G401.6 (cell line): ENCODE measurements around the gene MBD3.

Source experiments
- FAIRE-seq: peaks from 2 replicates; lab custom pipeline; 2012; peaks lifted over from hg19 to GRCh38; lab: Jason Lieb, UNC

The MBD3 gene

DNA sequence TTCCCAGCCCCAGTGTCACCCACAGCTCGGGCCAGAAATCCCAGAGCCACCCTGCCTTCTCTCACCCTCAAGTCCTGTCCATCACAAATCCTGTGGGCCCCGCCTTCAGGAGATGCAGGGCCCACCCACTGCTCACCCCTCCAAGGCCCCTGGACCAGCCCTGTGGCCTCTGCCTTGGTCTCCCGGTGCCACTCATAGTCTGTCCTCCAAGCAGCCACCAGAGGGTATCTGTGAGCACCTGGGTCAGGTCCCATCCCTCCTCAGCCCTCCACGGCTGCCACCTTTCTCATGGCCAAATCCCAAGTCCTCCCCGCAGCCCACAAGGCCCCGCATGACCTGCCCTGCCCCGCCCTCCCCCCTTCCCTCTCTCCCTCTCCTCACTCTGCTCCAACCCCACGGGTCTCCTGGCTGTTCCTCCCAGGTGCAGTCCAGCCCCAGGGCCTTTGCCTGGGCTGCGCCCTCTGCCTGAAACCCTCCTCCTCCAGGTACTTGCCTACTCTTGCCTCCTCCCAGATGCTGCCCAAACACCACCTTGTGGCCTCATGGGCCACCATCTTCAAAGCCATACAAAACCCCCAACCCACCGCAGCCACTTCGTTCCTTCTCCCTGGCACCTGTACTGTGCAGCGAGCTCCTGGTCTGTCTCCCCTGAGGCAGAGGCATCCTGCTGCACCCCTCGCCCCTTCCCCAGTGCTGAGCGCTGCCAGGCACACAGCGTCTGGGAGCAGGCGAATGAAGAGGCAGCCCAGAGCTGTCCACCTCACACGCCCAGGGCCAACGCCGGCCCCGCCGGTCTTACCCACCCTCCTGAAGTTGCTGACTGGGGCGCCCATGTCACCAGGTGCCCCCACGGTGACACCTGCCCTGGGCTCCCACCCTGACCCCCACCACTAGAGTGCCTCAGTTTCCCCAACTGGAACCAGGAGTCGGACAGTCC lies 25.8 kb upstream of the MBD3 start:
- FAIRE-seq: no peak

DNA sequence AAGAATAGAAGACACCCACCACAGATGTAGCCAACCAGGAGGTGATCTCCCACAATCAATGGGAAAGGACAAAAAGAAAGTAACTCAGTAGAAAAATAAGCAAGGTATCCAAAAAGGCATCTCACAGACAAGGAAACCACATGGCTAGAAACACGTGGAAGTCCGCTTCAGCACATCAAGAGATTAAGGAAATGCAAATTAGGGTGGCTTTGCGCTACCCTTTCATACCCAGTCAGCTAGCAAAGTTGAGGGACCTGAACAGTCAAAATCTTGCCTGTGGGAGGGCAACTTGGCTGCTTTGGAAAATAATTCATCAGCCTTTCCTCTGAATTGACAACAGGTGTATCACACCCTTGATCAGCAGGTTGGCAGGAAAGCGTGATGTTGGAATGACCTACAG lies 24.2 kb upstream of the MBD3 start:
- FAIRE-seq: no peak

DNA sequence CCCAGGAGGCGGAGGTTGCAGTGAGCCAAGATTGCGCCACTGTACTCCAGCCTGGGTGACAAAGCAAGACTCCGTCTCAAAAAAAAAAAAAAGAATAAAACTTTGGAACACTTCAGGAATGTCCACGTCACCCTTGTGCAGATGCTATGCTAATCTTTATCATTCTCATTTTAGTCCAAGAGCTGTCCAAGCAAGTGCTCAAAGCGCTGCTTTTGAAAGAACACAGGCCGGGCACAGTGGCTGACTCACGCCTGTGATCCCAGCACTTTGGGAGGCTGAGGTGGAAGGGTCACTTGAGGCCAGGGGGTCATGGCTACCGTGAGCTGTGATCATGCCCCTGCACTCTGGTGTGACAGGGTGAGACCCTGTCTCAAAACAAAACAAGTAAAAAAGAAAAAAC lies 23.7 kb upstream of the MBD3 start:
- FAIRE-seq: no peak

DNA sequence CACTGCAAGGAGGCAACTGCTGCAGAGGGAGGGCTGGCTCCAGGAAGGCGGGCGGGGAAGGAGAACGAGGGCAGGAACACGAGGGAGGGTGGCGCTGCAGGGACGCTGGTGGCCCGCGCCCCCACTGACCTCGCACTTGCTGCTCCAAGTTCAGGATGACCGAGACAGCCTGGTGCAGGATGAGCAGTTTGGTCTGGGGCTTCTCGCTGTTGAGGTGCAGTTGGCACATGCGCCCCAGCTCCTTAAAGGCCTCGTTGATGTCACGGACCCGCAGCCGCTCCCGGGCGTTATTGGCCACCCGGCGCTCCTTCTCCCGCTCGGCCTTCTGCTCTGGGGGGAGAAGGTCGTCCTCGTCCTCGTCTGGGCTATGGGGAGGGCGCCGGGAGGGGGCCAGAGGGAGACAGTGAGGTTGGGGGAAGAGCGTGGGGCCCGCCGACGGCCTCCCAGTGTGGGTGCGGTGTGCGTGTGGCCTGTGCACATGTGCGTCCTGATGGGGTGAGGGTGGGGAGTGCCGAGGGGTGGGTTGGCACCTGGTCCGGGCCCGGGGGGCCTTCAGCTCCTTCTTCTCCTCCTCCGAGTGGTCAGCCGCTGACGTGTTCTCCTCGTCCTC lies 22.6 kb upstream of the MBD3 start:
- no peak for FAIRE-seq

DNA sequence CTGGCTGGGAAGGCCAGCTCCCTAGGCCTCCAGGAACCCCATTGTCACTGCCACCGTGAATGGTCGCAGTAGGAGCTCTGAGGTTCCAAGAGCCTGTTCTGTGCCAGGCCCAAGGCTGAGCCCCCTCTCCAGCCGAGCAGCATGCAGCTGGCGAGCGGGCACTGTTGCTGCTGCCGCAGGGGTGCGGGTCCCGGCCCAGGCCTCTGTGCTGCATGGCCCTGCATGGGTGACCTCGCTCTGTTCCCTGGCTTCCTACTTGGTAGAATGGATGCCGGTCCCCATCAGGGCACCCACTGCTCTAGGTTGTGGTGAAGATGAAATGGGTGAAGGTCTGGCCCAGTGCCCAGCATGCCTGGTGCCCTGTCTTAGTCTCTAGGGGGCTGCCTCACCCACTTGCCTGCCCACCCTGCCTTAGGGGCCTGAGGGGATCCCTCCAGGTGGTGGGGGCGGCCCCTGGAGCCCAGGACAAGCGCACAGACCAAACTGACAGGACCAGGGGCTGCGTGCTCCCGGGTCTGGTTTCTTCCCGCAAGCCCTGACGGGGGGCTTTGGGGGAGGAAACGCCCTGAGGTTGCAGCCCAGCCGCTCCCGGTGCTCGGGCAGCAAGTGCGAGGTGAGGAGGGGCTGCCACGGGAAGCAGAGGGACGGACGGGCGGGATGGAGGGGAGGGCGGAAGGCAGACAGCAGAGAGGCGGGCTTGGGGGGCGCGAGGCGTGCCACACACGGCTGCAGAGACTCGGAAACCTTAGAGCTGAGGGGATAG lies 21.3 kb upstream of the MBD3 start:
- no peak for FAIRE-seq

DNA sequence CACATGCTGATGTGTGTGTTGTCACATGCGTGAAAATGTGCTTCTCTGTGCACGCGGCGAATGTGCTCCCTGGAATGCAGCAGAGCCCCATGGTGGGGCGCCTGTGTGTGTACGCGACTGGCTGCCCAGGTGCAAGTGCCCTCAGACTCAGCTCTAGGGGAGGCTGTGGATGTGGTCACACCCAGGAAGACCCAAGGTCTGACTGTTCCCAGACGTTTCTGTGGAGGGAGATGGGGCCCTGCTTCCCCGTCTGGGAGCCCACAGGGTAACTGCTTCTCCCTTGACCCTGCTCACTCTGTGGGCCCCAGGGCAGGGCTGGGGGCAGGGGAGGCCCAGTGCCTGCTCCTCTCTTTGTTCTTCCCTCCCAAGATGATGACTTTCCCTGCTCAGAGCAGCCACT lies 20.5 kb upstream of the MBD3 start:
- no peak for FAIRE-seq

DNA sequence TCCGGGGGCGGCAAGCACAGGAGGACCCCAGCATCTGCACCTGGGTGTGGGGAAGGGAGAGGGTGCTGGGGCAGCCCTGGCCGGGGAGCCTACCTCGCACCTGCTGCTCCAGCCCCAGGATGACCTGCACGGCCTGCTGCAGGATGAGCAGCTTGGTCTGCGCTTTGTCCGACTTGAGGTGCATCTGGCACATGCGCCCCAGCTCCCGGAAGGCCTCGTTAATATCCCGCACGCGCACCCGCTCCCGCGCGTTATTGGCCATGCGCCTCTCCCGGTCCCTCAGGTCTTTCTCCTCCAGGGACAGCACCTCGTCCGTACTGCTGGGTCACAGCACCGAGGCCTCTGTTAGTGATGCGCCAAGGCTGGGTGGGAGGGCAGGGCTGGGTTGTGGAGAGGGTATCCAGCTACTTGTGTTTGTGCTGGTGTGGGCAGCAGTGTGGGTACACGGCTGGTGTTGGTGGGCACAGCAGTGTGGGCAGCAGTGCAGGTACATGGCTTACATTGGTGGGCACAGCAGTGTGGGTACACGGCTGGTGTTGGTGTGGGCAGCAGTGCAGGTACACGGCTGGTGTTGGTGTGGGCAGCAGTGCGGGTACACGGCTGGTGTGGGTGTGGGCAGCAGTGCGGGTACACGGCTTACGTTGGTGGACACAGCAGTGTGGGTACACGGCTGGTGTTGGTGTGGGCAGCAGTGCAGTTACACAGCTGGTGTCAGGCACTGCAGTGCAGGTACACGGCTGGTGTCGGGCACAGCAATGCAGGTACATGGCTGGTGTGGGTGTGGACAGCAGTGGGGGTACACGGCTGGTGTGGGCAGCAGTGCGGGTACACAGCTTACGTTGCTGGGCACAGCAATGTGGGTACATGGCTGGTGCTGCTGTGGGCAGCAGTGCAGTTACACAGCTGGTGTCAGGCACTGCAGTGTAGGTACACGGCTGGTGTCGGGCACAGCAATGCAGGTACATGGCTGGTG lies 19.7 kb upstream of the MBD3 start:
- FAIRE-seq: no peak

DNA sequence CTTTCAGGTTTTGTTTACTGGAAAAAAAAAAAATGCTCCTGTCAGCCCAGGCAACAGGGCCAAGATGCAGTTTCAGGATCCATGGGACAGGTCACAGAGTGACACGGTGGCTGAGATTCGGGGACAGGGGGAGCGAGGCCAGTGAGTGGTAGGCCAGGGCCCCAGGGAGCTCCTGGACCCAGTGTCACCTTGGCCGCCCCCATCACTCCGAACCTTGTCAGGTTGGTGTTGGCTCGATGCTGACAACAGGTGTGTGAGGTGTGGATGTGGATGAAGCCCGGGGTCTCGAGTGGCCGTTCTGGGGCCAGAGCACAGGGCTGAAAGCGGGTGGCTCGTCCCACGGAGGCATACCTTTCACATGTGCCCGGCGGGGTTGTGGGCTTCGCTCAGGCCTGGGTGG lies 18.7 kb upstream of the MBD3 start:
- FAIRE-seq: no peak

DNA sequence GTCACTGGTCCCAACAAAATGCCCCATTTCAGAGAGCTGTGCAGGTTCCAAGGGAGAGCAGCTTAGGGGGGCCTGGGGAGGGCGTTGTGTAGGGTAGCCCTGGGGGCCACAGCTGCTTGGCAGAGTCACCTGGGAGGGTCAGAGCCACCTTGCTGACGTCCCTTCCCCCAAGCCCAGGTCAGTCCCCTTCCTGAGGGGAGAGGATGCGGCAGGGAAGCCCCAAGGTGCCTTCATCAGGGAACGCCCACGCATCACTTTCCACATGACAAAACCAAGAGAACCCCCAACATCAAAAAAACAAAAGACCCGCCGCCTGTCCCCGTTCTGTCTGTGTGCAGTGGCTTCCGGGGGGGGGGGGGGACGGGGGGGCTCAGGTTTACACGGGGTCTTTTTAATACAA lies 17.9 kb upstream of the MBD3 start:
- no peak for FAIRE-seq

DNA sequence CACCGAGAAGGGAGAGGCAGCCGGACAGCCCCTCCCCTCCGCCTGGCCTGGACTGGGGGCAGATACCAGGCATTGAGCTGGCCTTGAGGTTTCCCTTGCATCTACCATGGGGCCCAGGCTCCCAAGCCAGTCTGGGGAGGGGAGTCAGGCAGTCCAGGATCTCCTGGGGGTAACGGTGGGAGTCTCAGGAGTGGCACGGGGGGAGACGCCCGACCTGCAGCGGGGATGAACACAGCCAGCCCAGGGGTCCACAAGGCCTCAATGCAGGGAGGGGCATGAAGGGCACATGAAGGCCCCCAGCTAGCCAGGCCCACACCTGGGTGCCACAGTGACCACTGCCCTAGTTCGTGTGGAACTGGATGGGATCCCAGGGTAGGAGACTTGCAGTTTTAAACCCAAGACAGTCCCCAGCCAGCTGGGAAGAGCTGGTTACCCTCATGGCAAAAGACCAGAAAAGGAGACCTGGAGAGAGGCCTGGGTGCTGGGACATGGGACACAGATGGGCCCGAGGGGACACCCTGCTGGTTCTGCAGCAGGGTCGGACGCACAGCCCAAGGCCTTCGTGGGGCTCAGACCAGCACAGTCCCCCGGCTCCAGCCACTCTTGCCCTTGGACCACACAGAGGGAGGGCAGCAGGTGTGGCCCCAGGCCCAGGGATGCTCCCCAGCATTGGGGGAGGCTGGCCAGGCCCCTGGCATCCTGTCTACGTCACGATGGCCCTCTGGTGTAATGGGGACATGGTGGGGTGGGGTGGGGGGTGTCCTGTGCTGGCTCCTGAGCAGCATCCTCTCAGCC lies 17.2 kb upstream of the MBD3 start:
- no peak for FAIRE-seq

DNA sequence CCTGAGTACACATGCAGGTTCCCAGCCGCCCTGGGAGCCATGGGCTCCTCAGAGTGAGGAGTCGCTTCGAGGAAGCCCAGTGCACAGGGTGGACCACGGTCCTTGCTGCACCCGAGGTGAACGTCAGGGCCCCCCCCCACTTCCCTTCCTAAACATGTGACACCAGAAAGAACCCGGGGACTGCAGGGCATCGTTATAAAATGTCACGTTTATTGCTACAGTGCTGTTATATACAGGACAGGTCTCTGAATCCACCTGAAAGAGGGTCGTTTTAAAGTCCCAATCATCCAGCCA lies 16.4 kb upstream of the MBD3 start:
- no peak for FAIRE-seq

DNA sequence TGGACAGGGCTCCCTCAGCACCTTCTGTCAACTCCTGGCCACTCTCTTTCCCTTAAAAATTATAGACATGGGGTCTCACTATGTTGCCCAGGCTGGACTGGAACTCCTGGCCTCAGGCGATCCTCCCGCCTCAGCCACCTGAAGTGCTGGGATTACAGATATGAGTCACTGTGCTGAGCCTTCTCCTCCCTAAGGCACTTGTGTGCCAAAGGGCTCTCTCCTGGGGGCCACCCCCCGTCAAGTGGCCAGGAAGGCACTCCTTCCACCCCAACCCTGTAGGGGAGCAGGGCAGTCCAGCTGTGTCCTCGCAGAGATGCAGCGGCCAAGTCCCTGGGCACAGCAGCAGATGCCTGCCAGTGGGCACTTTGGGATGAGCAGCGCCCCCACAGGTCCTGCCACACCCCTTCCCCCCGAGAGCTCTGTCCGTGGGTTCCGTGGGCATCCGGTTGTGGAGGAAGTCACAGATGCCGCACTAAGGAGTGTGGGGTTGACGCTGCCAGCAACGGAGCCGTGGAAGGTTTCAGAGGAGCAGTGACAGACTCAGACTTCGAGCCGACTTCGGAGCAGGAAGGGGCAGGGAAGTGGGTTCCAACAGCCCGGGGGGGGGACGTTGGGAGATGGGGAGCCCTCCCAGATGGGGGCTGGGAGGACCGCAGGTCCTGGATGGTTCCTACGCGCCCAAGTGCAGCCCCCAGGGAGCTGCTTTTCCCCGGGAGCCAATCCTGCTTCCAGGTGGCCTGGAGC lies 15.9 kb upstream of the MBD3 start:
- FAIRE-seq: no peak

DNA sequence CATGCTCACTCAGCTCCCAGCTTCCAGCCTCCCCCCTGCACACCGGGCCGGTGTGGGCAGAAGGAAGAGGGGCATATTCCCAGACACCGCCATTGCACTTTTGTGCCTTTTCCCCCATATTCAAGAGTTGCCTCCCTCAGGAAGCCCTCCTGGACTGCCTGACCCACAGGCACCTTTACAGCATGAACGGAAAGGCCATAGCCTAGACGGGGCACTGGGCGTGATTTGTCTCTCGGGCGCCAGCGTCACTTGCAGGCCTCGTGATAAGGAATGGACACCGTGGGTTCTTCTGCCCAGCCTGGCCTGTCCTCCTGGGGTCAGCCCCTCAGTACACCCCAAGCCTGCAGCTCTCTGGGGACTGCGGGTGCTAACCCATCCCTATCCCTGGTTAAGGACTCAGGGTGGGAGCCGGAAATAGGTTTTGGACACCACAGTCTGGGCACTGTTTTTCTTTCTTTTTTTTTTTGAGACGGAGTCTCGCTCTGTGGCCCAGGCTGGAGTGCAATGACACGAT lies 13.5 kb upstream of the MBD3 start:
- no peak for FAIRE-seq

DNA sequence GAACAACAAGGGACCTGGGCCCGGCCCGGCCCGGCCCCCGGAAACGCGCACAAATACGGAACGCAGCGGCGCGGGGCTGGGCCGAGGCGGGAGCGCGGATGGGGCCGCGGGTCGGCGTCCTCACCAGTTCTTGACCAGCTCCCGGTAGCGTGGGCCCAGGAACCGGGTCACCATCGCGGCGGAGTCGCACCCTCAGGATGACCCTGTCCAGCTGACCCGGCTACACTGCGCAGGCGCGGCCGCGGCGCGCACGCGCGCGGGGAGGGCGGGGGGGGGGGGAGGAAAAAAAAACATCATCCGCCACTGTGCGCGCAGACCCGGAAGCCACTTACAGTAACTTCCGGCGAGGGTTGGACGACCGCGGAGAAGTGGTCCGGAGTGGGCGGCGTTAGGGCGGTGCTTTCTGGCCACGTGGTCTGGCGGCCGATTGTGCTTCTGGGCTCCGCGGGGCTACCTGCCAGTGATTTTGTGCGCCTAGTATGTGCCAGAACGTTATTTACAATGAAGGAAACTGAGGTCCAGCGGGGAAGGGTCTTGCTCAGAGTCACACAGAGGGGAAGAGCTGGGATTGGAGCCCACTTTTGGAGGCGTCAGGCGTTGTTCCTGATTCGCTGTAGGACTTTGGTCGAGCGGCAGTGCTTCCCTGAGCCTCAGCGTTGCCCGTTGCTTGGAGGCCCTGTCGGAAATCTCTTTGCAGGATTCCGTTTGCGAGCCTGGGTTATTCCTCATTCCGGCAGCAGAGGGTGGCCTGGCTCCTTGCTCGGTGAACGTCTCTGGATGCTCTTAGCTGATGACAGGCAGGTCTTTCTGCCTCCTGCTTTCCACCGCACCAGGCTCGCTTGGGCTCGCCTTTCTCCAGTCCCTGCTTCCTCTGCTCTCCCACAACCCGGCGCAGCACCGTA lies 12.8 kb upstream of the MBD3 start, which contains the start of gene UQCR11:
UQCR11 (minus strand) TSS at position 227 of the 902 bp plus-strand sequence; CDS start at position 174, 53 bp downstream.
- FAIRE-seq: peak; percentile 92

DNA sequence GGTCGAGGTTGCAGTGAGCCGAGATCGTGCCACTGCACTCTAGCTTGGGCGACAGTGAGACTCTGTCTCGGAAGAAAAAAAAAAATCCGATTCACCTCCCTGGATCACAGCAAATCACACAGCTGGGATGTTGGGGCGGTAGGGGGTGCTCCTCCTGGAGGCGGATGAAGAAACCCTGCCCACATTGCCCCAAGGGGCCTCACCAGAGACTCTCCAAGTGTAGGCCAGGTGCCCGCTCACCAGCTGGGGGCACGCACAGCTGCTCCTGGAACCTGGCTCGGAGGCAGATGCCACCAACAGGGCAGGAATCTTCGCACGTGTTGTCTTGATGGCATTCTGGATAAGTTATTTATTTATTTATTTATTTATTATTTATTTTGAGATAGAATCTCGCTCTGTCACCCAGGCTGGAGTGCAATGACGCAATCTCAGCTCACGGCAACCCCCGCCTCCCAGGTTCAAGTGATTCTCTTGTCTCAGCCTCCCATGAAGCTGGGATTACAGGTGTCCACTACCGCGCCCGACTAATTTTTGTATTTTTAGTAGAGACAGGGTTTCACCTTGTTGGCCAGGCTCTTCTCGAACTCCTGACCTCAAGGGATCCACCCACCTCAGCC lies 9.5 kb upstream of the MBD3 start:
- FAIRE-seq: no peak

DNA sequence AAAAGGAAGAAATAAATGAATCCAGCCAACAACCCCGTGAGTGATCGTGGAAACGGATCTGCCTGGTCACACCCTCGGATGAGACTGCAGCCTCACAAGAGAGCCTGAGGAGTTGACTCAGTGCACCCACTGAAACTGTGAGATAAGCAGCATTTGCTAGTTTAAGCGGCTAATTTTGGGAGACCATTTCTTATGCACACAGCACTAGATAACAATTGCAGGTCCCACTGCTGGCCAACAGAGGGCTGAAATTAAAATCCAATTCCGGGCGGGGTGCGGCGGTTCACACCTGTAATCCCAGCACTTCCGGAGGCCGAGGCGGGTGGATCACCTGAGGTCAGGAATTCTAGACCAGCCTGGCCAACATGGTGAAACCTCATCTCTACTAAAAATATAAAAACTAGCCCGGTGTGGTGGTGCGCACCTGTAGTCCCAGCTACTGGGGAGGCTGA lies 9.0 kb upstream of the MBD3 start:
- FAIRE-seq: no peak

DNA sequence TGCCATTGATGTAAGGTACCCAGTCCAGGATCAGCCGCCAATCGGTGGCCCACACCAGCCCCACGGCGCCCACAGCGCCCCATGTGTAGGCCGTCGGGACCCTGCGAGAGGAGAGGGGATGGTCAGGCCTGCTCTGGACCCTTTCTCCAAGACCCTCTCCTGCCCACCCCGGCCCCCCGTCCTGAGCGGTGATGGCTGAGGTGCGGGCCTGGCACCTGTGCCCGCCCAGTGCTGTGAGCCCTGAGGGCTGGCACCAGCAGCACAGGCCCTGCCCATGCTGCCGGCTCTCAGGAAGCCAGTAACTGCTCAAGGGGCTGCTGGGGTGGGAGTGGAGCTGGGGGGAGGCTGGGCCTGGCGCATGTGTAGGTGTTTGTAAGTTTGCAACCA lies 6.8 kb upstream of the MBD3 start:
- no peak for FAIRE-seq

DNA sequence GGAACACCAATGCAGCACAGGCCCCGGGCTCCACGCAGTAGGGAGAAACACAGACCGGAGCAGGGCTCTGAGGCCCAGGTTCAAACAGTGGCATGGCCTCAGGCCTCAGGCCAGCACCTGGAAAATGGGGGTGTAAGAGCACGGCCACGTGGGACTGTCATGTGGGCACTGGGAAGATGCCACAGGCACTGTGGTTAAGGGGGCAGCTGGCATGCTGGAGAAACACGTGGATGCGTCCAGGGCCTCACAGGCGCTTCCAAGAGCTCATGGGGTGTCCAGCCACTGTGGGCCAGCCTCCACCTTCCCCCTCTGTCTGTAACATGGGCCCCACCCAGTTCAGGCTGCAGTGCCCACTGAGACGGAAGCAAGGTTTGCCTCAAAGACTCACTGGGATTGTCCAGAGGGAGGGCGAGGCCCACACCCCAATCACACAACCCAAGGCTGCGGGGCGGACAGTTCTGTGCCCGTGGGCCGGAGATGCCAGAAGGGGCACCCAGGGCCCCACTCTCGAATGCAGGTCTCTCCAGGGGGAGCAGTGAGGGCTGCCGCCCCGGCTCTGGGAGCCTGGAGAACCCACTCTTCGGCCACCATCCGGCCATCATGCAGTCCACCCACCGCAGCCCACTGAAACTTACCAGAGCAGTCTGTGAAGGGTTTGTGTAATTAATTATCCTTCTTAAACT lies 6.3 kb upstream of the MBD3 start:
- FAIRE-seq: no peak
